ENCODE data around the gene ENTPD6.

The ENTPD6 gene

GRCh38 chr20:25187635-25188034 is 7.9 kb upstream of the ENTPD6 start:
- DNase-seq (ENCODE audit: low read depth in 1 of 2, low spot score in 1 of 2): no peak

DNA sequence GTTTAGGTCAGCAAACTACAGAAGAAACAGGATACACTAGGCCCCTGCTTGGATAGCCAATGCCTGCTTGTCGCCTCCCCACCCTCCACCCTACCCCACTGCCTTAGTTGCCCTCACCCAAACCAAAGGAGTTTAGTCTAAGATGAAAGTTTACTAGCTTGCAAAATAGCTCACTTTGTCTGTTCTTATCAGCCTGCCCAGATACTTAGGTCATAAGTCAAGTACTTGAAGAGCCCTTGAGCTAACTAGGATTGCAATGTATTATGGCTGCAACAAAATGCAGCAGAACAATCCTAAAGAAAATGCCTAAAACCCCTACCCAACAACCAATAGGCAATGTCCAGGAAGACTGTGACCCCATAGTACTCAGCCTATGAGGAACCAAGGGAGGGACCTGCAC is 7.3 kb upstream of the ENTPD6 start:
- no peak for DNase-seq (ENCODE audit: low read depth in 1 of 2, low spot score in 1 of 2)

GRCh38 chr20:25191051-25191450 is 4.5 kb upstream of the ENTPD6 start:
- DNase-seq (ENCODE audit: low read depth in 1 of 2, low spot score in 1 of 2): no peak

DNA sequence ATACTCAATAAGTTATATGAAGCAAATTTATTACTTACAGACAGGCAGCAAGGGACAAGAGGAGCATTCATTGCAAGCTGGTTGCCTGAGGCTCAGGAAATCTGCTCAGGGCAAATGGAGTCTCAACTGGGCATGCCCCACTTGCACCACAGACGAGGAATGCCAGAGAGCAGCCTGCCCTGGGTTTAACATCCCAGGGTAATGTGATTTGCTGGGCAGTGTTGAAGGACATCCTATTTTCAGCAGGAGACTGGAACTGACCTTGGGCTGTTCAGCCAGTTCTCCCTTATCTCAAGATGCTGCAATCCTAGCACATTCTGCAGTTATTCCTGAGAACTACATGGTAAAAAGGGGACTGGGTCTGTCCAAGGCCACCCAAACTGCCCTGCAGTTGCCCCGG is 3.8 kb upstream of the ENTPD6 start:
- no peak for DNase-seq (ENCODE audit: low read depth in 1 of 2, low spot score in 1 of 2)

DNA sequence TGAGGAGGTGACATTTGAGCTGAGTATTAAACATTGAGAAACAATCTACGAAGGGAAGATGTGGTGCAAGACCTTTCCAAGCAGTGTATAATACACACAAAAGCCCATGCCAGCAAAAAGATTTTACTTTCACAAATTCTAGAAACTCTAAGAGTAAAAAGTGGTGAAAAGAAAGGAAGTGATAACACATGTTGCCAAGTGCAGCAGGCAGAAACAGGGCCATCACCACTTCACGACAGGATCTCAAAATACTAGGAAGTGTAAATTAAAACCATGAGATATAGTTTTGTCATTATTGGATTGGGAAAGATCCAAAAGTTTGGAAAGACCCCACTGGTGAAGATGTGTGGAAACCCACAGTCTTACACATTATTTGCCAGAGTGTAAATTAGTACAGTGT is 1.7 kb upstream of the ENTPD6 start:
- no peak for DNase-seq (ENCODE audit: low read depth in 1 of 2, low spot score in 1 of 2)

DNA sequence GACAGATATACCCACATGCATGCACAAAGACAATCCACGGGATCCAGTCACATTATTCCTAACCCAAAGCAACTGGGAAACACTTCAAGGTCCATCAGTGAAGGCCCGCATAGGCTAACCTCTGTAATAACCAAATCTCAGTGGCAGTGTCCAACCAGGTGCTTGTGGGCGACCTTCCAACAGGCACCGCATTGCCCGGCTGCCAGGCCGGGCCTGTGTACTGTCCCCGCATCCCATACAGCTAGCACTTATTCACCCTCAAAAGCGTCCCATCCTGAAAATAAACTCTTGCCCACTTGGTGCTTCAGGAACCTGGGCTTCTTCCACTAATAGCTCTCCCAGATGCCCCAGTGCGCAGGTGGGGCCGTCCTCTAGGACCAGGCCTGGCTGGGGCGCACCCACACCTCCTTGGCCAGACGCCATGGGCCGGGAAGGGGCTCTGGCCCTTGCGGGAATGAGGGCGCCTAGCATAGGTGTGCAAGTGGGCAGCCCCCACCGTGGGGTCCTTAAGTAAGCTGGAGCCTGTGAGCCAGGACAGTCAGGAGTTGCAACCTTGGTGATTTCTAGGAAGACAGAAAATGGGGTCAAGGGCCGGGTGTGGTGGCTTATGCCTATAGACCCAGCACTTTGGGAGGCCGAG is 1.1 kb upstream of the ENTPD6 start:
- DNase-seq (ENCODE audit: low read depth in 1 of 2, low spot score in 1 of 2): no peak

DNA sequence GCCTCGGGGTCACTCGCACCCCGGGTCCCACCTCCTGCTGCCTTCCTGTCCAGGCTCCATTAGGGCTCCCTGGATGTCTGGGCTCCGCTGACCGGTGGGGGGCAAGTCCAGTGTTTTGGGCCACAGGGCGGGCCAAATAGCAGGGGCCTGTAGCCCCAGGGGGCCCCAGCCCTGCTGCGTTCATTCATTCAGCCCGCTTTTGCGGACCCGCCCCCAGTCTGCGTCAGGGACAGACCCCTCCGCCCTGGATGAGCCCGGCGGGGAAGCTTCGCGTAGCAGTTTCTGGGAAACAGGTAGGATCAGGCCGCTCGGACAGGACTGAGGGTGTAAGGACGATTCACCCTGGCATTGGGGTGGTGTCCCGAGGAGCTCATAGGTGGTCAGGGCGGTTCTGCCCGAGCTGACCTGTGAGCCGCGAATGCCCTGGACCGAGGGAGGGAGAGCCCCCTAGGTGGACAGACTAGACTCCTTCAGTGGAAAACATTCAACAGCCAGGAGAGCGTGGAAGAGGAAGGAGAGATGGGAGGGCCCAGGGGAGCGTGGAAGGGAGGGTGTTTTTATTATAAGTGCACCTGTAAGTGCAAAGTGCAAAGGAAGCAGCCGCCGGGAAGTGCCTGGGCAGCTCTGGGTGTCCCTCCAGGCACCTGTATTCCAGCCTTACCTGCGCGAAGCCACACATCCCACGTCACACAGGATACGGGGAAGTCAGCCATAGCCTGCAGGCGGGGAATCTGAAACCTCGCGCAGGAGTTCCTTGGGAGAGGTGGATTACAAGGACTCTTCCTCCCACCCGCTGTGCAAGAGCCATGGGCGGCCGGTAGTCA is 662 bp downstream of the ENTPD6 start:
- DNase-seq (ENCODE audit: low read depth in 1 of 2, low spot score in 1 of 2): no peak

- no peak for DNase-seq (ENCODE audit: low read depth in 1 of 2, low spot score in 1 of 2)
Observed at GRCh38 chr20:25196786-25197120, 1.2 kb downstream of the ENTPD6 start.

GRCh38 chr20:25197183-25197869 is 1.8 kb downstream of the ENTPD6 start:
- DNase-seq (ENCODE audit: low read depth in 1 of 2, low spot score in 1 of 2): no peak

GRCh38 chr20:25197870-25198190 is 2.3 kb downstream of the ENTPD6 start:
- DNase-seq (ENCODE audit: low read depth in 1 of 2, low spot score in 1 of 2): no peak

DNA sequence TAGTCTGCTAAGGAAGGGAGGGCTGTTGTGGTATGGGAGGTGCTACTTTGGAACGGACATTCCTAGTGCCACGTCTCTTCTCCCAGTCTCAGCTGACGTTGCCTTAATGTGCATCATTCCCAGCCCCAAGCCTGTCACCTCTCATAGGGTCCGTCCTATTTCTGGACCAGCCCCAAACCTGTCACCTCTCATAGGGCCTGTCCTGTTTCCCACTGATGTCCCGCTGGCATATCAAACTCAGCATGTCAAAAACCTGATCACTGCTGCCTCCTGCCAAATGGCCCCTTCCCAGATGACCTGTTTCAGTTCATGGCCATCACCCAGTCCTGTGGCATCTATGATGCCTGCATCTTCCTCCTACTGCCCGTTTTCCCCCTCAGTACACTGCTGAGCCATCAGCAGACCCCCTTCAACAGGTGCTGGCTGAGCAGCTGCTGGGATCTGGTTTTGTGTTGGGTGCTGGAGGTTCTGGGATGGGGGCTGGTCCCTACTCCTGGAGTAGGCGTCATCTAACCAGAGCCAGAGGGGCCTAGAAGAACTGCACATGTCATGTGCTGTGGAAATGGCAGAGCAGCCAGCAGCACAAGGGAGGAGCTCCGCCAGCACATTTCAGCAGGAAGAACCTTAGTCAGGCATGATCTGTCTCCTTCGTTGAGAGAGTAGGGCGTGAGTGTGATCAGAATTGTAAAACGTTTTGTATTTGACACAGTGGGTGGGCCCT is 3.3 kb downstream of the ENTPD6 start:
- no peak for DNase-seq (ENCODE audit: low read depth in 1 of 2, low spot score in 1 of 2)

DNA sequence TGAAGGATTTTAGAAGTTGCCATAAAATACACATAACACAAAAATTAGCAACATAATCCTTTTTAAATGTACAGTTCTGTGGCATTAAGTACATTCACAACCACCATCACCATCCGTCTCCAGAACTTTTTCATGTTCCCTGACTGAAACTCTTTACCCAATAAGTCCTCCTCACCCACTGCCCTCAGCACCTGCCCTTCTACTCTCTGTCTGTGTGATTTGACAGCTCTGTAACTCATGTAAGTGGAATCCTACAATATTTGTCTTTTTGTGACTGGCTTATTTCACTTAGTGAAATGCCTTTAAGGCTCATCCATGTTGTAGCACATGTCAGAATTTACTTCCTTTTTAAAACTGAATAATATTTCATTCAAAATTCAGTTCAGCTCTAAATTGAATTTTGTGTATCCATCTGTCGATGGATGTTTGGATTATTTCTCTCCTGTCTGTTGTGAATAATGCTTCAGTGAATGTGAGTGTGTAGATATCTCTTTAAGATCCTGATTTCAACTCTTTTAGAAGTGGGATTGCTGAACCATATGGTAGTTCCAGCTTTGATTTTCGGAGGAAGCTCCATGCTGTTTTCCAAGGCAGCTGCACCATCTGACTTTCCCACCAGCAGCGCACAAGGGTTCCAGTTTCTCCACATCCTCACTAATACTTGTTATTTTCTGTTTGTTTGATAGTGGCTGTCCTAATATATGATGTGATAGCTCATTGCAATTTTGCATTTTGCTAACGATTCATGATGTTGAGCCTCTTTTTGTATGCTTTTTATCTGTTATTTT is 4.2 kb downstream of the ENTPD6 start:
- no peak for DNase-seq (ENCODE audit: low read depth in 1 of 2, low spot score in 1 of 2)

DNA sequence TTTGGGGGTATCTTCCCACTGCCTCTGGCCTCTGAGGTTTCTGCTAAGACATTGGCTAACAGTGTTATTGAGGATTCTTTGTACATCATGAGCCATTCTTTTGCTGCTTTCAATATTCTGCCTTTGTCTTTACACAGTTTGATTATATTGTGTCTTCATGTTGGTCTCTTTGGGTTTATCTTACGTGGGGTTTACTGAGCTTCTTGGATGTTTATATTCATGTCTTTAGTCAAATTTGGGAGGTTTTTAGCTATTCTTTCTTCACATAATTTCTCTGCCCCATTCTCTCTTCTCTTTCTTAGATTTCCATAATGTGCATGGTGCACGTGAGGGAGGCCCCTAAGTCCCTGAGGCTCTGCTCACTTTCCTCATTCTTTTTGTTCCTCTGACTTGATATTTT is 7.6 kb downstream of the ENTPD6 start:
- DNase-seq (ENCODE audit: low read depth in 1 of 2, low spot score in 1 of 2): no peak

DNA sequence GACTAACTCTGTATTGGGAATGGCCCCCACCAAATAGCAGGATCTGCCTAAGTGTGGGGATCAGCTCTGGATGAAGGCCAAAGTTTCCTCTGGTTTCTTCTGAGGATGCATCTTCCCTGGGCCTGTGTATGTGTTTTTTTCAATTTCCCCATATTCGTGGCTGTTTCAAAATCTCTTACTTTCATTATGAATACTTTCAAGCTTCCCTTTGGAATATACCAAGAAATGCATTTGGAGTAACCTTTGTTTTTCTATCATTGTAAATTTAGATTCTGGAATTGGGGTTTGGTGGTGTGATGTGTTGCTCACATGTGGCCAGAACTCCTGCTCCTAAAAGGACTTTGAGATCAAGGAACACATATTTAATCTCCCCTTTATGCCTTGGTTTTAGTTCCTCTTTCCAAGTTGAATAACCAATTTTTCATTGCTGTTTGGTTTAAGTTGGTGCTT is 8.4 kb downstream of the ENTPD6 start:
- DNase-seq (ENCODE audit: low read depth in 1 of 2, low spot score in 1 of 2): no peak

DNA sequence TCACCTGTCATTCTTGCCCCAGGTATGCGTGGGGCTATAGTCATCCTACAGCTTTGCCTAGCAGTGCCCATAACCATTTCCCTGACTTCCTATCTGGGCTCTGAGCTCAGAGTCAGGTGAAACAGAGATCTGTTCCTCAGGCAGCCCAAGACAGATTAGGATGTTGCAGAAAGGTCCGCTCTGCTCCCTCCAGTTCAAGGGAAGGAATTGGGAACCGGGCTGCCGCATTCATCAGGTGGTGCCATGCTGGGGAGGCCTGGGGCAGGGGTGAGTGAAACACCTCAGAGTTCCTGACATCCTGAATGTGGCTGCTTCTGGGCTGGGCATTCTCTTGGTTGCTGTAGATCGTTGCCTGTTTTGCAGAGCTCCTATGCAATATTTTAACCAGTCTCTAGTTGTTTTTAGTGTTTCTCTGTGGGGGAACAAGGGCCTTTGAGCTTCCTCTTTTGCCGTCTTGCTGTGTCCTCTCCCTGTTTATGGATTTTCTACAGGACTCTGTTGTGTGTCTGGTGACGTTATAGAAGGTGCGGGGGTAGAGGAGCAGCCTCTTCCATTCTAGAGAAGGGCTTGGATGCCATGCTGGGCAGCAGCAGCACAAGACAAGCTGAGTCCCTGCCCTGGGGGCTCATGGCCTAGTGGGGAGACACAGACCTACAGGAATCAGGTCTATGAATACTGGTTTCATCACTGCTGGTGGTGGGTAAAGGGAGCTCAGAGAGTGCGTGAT is 9.2 kb downstream of the ENTPD6 start:
- no peak for DNase-seq (ENCODE audit: low read depth in 1 of 2, low spot score in 1 of 2)

GRCh38 chr20:25205277-25206062 is 10.0 kb downstream of the ENTPD6 start:
- DNase-seq (ENCODE audit: low read depth in 1 of 2, low spot score in 1 of 2): no peak

DNA sequence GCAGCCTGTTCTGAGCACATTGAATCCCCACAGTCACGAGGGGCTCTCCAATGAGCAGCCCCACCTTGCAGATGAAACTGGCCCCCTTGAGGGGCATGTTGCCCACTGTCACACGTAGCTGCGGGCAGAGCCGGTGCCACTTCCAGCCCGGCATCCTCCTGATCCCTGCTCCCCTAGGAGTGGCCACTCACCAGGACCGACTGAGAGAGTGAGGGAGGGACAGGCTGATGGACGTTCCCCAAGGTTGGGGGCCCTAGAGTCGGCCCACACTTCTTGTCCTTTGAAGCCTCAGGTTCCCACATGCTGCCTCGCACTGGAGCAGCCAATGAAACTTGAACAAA is 10.5 kb downstream of the ENTPD6 start:
- DNase-seq (ENCODE audit: low read depth in 1 of 2, low spot score in 1 of 2): no peak

- DNase-seq (ENCODE audit: low read depth in 1 of 2, low spot score in 1 of 2): no peak
Observed at GRCh38 chr20:25206548-25206947, 11.0 kb downstream of the ENTPD6 start.

- DNase-seq (ENCODE audit: low read depth in 1 of 2, low spot score in 1 of 2): no peak
Observed at GRCh38 chr20:25207149-25207959, 11.8 kb downstream of the ENTPD6 start.

Measured in stimulated activated CD4-positive, alpha-beta T cell treated with anti-CD3 and anti-CD28 coated beads, Interleukin-15, amount 100 ng/mL, for 1 hour (primary cell).